ENCODE results near the gene PRM3. TPM values are rescaled to one million over a fixed set of nuclear protein-coding genes. Genes with fewer than 3 reads are reported as not detected.

The PRM3 gene
- total and polyA plus RNA-seq, 4 donors = not detected

DNA sequence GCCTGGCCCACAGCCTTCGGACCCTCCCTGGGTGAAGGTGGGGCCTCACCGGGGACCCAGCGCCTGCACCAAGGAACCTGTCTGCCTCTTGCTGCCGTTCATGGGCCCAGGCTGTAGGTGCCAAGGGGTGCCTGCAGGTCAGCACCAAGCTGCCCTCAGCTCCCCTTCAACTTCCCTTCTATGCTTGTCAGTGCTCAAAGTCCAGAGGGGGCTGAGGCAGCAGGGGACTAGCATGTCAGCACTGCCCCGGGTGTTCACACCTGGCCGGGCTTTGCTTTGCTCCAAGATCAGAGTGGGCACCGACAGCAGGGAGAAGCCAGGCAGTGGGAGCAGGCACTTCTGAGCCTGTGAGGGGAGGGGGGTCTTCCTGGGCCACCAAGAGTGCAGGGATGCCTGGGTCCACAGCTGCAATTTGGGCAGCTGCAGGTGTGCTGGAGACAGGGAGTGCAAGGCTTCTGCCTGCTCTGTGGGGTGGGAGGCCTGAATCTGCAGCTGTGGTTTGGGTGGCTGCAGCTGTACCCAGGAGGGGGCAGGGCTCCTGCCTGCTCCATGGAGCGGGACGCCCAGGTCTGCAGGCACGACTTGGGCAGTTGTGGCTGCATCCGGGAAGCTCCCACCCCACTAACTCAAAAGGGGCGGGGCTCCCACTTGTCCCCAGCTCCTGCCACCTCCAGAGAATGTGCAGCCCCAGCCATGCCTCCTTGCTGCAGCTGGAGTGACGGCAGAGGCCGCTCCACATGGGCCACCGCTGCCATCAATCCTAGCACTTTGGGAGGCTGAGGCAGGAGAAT is 35.3 kb upstream of the PRM3 start:
- no peak overlapping the region for H3K4me3 ChIP-seq (ENCODE audit: low read depth in 1 of 3, low read length in 3 of 3)
- H3K9ac ChIP-seq (ENCODE audit: low read depth in 1 of 2, low read length in 2 of 2) = no peak overlapping the region
- H3K4me1 ChIP-seq (ENCODE audit: control insufficient read depth in 4 of 4, insufficient read depth in 4 of 4, low read length in 3 of 4) = peaks cover 0 to 5% (median 1%) of the 10 kb centered on the region in 4 donors
- TF ChIP-seq MAX (IDR thresholded peaks at IDR 0.05) (no peak), HNF4A (conservative IDR thresholded peaks at IDR 0.05) (no peak), HNF4G (IDR thresholded peaks at IDR 0.05) (no peak), RXRA (IDR thresholded peaks at IDR 0.05) (no peak), TAF1 (conservative IDR thresholded peaks at IDR 0.05) (no peak), NR2F2 (IDR thresholded peaks at IDR 0.05) (no peak), JUND (IDR thresholded peaks at IDR 0.05) (no peak), YY1 (IDR thresholded peaks at IDR 0.05) (no peak), FOXA2 (IDR thresholded peaks at IDR 0.05) (no peak), GABPA (IDR thresholded peaks at IDR 0.05 in 1 of 2, conservative IDR thresholded peaks at IDR 0.05 in 1 of 2) (no peak), REST (IDR thresholded peaks at IDR 0.05) (no peak), FOXA1 (IDR thresholded peaks at IDR 0.05) (no peak), CTCF (IDR thresholded peaks at IDR 0.05; ENCODE audit: low read depth, low read length, missing input control) (no peak)
- TF ChIP-seq, protein P1, sequence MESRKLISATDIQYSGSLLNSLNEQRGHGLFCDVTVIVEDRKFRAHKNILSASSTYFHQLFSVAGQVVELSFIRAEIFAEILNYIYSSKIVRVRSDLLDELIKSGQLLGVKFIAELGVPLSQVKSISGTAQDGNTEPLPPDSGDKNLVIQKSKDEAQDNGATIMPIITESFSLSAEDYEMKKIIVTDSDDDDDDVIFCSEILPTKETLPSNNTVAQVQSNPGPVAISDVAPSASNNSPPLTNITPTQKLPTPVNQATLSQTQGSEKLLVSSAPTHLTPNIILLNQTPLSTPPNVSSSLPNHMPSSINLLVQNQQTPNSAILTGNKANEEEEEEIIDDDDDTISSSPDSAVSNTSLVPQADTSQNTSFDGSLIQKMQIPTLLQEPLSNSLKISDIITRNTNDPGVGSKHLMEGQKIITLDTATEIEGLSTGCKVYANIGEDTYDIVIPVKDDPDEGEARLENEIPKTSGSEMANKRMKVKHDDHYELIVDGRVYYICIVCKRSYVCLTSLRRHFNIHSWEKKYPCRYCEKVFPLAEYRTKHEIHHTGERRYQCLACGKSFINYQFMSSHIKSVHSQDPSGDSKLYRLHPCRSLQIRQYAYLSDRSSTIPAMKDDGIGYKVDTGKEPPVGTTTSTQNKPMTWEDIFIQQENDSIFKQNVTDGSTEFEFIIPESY (IDR thresholded peaks at IDR 0.05) = no peak
- no peak overlapping the region for H3K27ac ChIP-seq (ENCODE audit: low read depth in 1 of 2, low read length in 2 of 2)
- no peaks in the 10 kb centered on the region for H3K9me3 ChIP-seq (ENCODE audit: control insufficient read depth in 4 of 4, low read length in 3 of 4)
- 83% methylated on average over 15 of the region's 15 CpGs for WGBS
- H3K36me3 ChIP-seq (ENCODE audit: control insufficient read depth in 4 of 4, insufficient read depth in 3 of 4, low read depth in 1 of 4, low read length in 3 of 4) = no peaks in the 10 kb centered on the region
- DNase-seq (ENCODE audit: low spot score) = no peak
- no peaks in the 10 kb centered on the region for H3K27me3 ChIP-seq (ENCODE audit: control insufficient read depth in 4 of 4, insufficient read depth in 4 of 4, low read length in 3 of 4)
